GM04503 (cell line): Measurements from ENCODE around the gene HNMT.

Experiments used
- DNase-seq: peaks from one replicate; pipeline ENCODE4 v3.0.0-alpha.2; 2012; ENCODE audit warnings: low read depth

HNMT gene

DNA sequence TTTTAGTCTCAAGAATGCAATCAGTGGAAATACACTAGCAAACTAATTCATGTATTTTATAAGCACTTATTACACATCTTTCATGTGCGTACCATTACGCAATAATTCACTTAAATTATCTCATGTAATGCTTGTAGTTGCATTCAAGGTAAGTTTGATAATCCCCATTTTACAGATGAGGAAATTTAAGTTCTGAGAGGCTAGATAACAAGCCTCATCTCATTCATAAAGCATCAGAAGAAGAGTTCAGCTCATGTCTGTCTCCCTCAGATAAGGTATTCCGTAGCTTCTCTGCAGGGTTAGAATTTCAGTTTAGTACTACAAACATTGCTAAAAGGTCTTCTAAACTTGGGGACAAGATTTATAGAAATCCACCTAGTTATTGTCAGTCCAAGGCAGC, 47.8 kb downstream of the HNMT start:
- no peak for DNase-seq

DNA sequence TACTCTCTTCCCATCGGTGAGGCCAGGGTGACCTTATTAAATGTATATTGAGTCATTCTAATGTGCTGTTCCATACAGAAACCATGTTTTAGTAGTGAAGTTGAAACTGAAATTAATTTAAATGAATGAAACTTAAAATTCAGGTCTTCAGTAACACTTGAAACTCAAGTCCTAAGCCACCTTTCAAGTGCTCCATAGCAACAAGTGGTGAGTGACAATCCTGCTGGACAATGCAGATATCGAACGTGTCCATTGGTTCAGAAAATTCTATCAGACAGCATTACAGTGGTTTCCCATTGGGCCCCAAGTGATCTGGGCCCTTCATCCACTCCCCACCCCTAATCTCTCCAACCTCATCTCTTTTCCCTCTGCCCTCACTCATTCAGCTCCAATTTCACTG, 48.7 kb downstream of the HNMT start:
- no peak for DNase-seq

DNA sequence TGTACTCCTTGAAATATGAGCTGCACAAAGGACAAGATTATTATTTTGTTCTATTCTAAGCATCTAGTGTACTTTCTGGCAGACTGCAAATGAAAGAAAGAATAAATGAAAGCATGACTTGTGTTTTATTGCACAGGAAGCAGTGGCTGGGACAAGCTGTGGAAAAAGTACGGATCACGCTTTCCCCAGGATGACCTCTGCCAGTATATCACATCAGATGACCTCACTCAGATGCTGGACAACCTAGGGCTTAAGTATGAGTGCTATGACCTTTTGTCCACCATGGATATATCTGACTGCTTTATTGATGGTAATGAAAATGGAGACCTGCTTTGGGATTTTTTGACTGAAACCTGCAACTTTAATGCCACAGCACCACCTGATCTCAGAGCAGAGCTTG, 49.4 kb downstream of the HNMT start:
- DNase-seq, result no peak

DNA sequence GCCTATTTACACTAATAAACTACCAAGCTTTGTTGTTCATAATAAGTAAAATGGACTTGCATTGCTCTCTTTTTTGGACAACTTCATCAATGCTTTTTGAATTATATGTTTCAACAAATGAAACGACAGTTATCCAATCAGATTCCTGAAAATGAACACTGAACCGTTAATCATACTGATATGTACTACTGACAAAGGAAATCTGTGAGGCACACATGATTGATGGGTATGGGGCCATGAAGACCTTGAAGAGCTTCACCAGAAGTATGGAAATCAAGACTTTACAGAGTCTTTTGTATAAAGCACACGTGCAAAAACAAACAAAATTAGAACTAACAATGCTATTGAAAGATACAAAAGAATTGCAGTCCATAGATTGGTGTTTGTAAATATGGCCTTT, 51.2 kb downstream of the HNMT start:
- DNase-seq, result no peak

DNA sequence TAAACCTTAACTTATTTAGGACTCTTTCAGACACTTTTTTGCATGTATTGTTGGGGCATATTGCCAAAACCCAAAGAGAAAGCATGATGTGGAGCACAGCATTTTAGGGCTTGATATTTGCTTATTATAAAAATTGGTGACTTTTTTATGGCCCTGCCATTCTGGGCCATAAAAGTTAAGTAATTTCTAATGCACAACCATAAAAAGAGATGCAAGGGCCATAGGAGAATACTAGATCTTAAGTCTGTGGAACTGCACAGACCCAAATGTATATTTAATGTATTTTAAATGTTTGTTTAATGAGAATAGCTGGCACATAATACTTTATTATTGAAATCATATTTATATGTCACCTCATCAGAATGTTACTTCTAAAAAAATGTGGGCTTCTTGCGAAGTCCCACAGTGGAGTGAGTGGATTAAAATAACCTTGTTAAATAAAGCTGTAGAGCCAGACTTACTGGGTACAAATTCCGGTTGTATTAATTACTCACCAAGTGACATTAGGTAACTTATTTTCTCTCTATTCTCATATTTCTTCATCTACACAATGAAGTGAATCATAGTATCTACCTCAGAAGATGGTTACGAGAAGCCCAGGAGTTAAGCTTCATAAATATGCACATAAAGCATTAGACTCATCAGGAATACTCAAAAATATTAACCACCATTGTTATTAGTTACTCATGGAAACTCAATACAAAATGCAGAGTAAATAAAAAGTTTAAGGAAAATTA, 52.2 kb downstream of the HNMT start:
- no peak for DNase-seq

DNA sequence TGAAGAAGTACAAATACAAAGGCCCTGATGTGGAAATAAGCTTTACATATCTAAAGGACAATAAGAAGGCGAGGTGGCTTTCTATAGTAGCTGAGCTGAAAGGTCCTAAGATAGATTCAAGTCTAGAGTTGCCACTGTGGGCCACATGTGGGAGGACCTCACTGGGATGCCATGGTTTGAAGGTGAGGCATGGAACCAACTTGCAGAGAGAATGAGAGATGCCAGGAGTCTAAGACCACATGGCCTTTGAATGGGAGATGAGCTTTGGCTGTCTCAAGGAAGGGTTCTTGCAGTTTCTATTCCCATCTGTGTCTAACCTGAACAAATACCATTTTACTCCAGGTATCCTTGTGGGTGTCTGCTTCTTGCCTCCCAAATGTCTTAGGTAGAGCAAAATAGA, 53.6 kb downstream of the HNMT start:
- no peak for DNase-seq

DNA sequence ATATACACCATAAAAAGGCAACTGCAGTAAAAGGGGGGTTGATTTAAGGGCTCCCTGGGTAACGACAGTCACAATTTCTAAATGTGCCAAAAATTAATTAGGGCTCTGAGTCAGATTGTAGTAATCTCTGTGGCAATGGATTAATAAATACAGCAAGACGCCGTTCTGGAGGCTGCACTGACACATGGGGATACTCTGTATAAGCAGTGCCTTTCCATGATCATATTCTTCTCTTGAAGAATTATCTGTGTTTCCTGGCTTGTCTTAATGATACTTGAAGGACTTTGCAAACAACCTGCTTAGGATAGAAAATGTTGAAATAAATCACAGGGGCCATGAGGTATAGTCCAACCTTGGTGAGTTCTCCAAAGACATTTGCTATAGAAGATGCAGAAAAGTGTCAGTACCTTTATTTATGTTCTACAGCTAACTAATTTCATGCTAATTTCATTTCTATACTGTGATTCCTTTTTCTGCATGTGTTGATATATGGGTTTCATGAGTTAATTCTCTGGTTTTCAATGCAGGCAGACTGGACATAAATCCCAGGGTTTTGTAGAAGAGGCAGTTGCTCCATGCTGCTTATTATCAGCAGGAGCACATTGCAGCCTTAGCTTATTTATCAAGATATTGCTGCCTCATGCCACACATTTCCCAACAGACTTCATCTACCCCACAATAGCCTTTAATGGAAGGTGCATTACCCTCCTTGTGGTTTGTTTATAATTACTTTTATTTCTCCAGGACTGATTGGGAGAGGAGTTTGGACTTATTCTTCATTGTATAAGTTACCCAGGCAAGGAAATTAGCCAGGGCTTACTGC, 54.8 kb downstream of the HNMT start:
- DNase-seq, result no peak

DNA sequence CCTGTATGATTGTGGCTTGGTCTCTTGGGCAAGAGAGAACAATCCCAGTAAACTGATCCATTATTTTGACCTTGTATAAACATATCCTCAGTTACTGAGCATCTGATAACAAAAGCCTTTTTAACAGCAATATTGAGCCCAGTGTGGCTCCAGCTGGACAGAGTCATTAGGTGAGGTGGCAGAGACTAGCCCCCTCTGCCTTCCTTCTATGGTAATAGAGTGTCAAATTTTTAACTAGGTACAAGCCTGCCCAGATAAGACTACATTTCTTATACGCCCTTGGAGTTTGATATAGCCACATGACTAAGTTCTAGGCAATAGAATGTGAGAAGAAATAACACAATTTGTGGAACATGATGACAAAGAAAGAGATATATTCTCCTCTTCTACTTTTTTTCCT, 56.2 kb downstream of the HNMT start:
- DNase-seq, result no peak

DNA sequence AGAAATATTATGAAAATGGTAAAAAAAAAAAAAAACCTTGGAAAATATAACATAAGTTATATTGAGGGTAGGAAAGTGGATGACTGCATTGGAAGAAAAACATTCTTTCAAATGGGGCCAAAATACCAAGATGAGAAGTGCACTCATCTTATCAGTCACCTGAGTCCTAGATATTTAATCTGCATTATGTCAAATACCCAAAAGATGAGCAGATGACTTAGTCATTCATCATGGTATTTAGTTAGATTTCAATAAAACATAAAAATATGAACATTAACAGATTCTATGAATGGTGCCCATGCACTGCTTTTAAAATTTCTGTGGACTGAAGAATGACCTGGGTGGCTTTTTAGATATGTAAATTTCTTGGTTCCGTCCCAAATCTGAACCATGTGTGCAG, 56.9 kb downstream of the HNMT start:
- no peak for DNase-seq

DNA sequence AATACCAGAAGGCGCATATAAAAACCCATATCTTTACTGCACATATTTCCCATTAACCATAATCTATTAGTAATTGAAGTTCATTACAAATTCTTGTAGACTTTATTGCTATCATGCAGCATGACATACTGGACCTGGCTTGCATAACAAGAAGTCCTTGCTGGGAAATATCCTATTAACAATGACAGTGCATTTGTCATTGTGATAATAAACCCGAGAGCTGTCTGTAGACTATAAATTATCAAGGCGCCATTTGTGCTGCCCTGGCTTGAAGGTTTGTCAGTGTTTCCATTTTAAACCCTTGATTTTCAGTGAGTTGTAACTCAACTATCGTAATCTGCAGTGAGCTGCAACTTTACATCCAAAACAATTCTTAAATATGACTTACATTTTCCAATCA, 59.0 kb downstream of the HNMT start:
- no peak for DNase-seq

DNA sequence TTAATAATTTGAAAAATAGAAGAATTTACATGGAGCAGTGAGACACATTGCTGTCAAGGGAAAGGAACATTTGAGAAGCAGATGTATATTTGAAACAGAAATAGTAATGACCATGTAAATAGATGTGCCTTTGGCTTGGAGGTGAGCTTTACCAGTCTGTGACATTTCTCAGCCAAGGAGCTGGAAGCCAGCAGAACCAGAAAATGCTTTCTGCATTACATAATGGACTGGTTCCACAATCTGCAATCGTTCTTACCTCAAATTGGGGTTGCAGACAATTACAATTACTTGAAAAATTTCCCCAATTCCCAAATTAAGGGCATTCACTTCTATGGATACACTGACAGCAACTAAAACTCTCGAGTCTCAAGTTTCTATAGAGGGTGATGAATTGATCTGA, 59.7 kb downstream of the HNMT start:
- no peak for DNase-seq

DNA sequence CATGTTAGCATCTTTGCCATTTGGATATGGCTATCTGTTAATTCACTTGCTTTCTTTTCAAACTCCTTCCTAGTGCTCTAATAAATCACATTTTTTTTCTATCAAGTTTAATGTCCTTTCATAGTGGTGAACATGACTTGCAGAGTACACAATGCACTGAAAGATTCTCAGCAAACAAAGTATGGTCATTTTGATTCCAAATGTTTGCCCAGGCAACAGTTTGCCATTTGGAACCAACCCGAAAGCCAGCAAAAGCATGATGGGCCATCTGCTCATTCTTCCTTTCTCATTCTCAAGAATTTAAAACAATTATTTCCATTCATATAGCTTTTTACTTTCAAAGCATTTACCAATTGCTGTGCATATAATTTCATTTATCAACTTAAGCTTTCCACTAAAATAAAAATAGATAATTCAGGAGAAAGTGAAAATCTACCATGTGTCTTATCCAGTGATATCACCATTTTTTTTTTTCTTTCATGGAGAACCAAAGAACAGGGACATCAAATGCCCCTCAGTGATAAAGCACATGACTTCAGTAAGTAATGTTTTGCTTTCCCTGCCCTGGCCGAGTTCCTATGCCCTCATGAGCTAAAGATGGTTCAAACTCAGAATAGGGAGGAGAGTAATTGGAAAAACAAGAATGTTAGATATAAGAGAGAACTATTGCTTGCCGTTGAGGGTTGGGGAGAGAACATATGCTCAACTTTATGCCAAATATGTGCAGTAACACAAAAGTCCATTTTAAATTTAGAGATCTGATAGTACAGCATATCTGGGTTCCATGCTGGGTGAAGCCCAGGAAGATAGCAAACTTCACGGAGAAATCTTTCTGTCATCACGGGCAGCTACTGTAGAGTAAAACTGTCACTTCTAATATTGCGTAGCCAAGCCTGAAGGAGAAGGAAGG, 62.1 kb downstream of the HNMT start:
- DNase-seq, result no peak

DNA sequence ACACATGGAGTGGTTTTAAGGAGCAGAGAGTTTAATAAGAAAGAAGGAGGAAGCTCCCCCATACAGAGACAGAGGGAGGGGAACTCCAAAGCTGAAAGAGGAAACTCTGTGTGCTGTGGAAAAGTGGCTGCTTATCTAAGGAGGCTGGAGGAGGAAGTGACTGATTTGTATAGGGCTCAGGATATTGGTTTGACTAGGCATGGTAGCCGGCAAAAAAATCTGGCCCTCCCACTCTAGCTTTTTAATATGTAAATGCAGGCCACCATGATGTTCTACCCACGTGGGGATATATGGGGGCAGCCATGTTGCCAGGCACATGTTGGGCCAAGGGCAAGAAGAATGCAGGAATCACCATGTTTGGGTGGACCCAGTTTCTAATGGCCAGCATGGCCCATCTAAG, 64.3 kb downstream of the HNMT start:
- no peak for DNase-seq

DNA sequence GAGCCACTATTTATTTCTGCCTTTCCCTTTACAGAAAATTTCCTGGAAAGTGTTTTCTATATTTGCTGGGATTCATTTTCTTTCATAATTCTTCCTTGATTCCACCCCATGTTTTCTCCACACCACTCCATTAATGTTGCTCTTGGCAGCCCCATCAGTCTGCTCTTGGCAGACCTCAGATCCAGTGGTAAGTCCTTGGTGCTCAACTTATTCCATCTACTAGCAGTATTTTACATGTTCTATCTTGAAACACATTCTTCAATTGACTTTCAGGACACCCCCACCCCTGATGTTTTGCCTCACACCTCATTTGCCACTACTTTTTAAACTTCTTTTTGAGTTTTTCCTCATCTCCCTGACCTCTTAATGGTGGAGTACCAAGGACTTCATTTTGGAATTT, 65.0 kb downstream of the HNMT start:
- DNase-seq, result no peak

DNA sequence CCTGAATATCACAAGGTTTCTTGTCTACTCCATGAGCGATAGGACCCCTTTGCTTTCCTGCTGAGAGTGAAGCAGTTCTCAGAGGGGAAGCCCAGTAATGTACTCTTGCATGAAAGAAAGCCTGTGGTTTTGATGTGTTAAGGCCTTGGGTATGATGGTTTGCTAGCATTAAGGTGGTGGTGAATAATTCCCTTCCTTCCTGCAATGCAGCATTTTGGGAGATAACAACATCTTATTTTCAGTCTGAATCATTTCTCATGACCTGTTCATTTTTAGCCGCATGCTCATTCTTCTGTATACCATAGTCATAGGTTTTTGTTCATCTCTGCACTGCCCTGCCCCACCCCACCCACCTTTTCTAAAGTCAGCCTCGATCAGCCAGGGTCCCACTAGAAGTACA, 66.2 kb downstream of the HNMT start:
- DNase-seq, result no peak

DNA sequence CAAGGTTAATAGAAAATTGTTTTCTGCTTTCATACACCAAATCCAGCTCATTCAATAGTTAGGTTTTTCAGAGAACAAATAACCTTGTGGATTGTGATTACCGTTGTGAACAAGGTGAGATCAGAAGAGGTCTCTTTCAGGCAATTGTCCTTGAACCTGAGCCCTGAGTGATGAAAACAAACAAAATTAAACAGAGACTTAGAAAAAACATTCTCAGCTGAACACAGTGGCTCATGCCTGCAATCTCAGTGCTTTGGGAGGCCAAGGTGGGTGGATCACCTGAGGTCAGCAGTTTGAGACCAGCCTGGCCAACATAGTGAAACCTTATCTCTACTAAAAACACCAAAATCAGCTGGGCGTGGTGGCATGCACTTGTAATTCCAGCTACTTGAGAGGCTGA, 68.1 kb downstream of the HNMT start:
- DNase-seq, result no peak

DNA sequence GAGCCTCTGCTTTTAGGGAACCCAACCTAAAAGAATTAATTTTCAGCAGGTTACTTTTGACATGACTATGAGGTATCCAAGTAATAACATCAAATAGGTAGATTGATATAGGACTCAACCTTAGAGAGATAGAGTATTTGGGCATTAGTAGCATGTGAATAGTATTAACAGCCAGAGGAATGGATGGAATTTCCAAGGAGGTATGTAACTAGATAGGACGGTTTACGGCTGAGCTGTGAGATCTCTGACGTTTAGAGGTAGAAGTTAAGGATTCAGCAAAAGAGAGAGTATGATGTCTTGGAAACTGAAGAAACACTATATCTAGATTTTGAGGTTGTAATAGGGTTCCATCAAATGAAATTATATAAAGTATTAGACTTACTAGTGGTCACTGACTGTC, 70.3 kb downstream of the HNMT start:
- no peak for DNase-seq

DNA sequence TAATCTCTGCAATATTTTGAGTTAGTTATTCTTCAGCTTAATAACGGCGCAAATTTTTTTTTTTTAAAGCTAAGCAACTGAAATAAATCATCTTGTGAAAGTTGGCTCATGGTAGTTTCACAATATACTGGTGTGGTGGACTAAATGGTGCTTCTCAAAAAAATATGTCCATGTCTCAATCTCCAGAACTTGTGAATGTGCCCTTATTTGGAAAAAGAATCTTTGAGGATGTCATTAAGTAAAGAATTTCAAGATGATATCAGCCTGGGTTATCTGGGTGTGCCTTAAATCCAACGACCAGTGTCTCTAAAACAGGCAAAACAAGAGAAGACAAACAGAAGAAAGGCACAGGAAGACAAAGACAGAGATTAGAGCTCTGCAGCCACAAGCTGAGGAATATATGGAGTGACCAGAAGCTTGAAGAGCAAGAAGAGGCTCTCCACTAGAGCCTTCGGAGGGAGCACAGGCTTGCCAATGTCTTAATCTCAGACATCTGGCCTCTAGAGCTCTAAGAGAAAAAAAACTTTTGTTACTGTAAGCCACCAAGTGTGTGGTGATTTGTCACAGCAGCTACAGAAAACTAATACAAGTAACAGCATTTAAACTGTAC, 71.4 kb downstream of the HNMT start:
- peak; percentile 44 for DNase-seq

DNA sequence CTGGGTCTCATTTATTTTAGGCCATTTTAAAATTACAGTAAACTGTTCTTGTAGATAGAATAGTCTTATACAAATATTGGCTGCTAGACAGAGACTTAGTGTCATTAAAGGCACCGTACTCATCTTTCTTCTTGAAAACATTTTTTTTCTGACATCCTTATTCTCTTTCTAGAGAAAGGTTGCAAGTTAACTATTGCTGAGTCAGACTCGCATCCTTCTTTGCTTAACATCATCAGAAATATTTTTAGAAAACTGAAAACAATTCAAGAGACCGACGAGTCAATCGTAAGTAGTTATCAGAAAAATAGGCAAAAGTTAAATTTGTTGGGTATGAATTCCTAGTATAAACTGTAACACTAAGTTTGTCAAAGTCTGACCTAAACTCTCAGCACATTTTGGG, 72.2 kb downstream of the HNMT start:
- DNase-seq, result no peak

DNA sequence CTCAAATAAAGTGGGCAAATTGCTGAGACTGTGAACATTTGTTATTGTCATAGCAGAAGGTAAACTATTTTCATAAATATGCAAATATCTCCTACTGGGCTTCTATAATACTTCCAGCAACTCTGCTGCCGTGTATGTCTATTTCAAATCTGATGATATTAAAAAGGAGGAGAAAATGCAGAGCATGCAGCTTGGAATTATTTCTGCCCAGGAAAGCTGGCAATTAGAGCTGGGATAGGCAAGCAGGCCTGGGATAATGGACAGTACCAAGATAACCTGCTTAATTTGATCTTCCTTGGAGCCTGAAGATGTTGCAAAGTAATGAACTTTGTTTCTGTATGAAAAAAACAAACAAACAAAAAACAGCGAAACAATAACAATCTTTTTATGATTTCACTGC, 72.8 kb downstream of the HNMT start:
- DNase-seq, result no peak

DNA sequence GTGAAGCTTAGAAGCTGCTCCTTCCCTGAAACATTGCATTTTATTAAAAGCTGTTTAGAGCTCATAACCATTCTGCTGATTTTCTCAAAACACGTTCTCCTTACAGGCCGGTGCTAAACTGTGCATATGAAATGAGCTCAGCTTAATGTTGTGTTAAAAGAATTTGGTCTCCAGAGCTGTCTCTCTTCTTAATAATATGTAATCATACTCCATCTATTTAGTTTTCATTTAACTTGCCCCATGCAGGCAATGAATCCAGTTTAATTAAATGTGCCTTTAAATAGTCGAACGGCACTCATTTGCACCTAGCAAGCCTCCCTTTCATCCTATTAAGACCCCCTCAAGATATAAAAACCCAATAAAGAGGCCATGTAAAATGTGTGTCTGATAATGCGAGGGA, 76.3 kb downstream of the HNMT start:
- no peak for DNase-seq

DNA sequence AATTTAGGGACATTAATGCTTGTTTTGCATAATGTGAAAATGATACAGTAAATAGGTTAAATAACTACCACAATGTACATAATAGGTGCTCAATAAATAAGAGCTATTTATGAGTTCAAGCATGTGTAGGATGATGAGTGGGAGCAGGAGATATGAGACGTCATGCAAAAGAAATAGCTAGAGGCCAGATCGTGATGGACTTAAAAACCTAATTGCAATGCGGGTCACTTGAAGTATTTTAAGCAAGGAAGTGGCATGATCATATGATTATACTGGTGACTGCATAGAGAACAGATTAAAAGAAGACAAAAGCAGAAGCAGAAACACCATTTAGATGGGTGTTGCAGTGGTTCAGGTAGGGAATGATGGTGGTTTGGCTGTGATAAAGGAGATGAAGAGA, 78.0 kb downstream of the HNMT start:
- DNase-seq, result no peak
